ES-I3 (cell line): ENCODE measurements around the gene GTF3C1.
A peak's percentile ranks its signal among the peaks of the same experiment; 100 is the strongest.
"Not testable (repeated sequence)": the region's sequence is repeated elsewhere in the genome, so short reads cannot be mapped to it uniquely, and the experiment has no call there.

Experiments
- H3K36me3 ChIP-seq: 2 replicates; pipeline ENCODE4 v1.6.1; 2013; ENCODE audit warnings: mild to moderate bottlenecking, low read length, control low read depth, moderate library complexity; ENCODE audit not compliant: insufficient read depth
- H3K4me1 ChIP-seq: 2 replicates; pipeline ENCODE4 v1.6.1; 2013; ENCODE audit warnings: mild to moderate bottlenecking, control low read depth, low read length; ENCODE audit not compliant: insufficient read depth
- H3K9ac ChIP-seq: 2 replicates; pipeline ENCODE4 v1.6.1; 2013; ENCODE audit warnings: low read depth, mild to moderate bottlenecking, low read length, moderate library complexity
- H3K9me3 ChIP-seq: 2 replicates; pipeline ENCODE4 v1.6.1; 2013; ENCODE audit warnings: mild to moderate bottlenecking, low read length, moderate library complexity; ENCODE audit not compliant: control insufficient read depth, insufficient read depth

Gene GTF3C1

DNA sequence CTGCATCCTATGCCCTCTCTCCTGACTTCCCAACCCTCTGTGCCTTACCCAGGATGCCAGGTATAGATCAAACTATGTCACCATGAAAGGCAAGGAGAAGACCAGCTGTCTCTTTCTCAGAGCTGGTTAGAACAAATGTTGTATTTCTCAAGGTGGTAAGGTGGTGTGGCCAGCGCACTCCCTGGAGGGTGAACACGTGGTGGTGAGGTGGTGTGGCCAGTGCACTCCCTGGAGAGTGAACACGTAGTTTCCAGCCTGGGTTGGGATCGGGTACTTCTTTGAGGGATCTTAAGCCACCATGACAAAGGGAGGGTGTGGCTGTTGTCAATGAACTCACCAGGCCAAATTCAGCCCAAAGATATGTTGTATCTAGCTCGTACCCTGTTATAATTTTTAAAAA is 27.0 kb upstream of the GTF3C1 start:
- H3K9ac ChIP-seq, result no peak overlapping the region
- no peaks in the 10 kb centered on the region; the same call in 1 of the 2 replicates for H3K36me3 ChIP-seq
- H3K4me1 ChIP-seq, result peaks cover 19% of the 10 kb centered on the region; the same call in 1 of the 2 replicates
- no peaks in the 10 kb centered on the region for H3K9me3 ChIP-seq

DNA sequence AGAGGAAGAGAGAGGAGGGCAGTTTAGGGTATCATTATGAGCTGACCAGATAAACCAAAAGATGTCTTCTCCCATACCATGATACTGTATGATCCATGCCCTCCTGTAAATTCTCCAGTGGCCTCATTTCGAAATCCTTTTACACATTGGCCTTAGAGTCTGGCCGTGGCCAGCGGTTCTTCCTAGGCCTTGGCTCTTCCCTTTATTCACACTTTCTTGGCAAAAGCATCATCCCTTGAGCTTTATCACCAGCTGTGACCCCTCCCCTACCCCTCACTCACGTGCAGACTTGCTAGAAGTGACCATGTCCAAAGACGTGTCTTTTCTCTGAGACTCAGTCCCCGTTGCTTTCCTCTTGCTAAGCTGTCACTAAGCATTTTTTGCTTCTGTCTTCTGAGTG is 23.0 kb upstream of the GTF3C1 start:
- H3K9me3 ChIP-seq, result no peaks in the 10 kb centered on the region
- no peaks in the 10 kb centered on the region; the same call in 1 of the 2 replicates for H3K36me3 ChIP-seq
- no peak overlapping the region for H3K9ac ChIP-seq
- peaks cover 6% of the 10 kb centered on the region; the same call in 1 of the 2 replicates for H3K4me1 ChIP-seq

DNA sequence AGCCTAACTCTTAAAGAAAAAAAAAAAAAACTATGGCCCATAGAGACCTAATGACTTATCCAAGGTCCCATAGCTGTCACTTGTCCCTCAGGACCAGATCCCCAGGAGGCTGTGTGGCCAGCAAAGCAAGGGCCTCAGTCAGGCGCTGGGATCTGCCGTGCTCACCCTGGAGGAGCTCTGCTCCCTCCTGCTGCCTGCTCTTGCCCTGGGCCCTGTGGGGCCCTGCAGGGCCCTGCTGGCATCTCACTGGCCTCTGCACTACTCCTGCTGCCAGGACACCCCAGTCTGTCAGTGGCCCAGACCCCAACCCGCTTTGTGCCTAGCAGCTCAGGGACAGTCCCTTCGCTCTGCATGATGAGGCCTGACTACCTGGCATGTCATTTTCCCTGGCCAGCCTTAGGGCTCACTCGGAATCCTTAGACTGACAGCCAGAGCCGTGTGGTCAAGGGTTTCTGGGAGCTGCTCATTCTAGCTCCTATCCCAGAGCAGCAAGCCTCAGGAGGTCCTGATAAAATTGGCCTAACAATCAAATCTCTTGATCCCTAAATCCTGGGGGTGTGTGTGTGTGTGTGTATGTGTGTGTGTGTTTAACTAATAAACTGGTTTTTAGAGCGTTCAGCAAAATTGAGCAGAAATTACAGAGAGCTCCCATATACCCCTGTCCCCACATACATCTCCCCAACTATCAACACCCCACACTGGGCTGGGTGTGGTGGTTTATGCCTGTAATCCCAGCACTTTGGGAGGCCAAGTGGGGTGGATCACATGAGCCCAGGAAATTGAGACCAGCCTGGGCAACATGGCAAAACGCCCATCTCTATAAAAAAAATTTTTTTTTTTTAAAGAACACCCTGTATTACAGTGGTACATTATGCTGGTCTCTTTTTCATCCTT is 22.0 kb upstream of the GTF3C1 start:
- no peaks in the 10 kb centered on the region for H3K9me3 ChIP-seq
- H3K9ac ChIP-seq, result no peak overlapping the region
- no peaks in the 10 kb centered on the region; the same call in 1 of the 2 replicates for H3K36me3 ChIP-seq
- H3K4me1 ChIP-seq, result peaks cover 6% of the 10 kb centered on the region; the same call in 1 of the 2 replicates

DNA sequence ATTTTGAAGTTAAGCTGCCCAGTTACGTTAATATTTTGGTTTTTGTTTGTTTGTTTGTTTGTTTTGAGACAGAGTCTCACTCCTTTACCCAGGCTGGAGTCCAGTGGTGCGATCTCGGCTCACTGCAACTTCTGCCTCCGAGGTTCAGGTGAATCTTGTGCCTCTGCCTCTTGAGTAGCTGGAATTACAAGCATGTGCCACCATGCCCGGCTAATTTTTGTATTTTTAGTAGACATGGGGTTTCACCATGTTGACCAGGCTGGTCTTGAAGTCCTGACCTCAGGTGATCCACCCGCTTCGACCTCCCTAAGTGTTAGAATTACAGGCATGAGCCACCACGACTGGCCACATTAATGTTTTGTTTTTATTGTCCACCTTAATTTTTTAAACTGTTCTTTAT is 21.3 kb upstream of the GTF3C1 start:
- H3K4me1 ChIP-seq, H3K9me3 ChIP-seq, H3K36me3 ChIP-seq, H3K9ac ChIP-seq: not testable (repeated sequence)

DNA sequence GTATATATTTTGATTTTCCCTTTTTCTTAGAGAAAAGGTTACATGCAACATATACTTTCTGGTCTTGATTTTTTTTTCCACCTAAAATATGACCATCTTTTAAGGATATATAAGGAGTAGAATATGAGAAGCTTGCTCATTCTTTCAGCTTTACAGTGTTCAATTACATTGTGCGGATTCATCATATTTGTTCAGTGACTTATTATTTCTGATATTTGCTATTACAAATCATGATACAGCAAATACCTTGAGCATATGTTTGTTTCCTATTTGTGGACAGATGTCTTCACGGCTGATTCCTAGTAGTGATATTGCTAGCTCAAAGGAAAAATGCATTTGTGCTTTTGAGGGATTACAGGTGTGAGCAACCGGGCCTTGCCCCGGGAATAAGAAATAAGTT is 18.4 kb upstream of the GTF3C1 start:
- H3K9me3 ChIP-seq, result no peaks in the 10 kb centered on the region
- peaks cover 6% of the 10 kb centered on the region; the same call in 1 of the 2 replicates for H3K4me1 ChIP-seq
- no peak overlapping the region for H3K9ac ChIP-seq
- no peaks in the 10 kb centered on the region for H3K36me3 ChIP-seq

DNA sequence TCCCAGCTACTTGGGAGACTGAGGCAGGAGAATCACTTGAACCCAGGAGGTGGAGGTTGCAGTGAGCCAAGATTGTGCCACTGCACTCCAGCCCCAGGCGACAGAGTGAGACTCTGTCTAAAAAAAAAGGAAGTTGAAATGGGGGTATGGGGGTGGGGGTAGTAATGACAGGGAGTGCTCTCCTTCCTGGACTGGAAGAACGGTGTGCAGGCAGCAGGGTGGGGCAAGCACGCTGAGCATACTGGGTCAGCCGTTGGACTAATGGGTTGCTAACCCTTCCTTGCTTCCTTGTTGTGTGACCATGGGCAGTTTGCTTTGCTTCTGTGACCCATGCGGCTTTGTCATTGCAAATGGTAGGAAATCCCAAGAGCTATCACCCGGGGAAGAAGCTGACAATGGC is 16.7 kb upstream of the GTF3C1 start:
- H3K9ac ChIP-seq, result no peak overlapping the region

DNA sequence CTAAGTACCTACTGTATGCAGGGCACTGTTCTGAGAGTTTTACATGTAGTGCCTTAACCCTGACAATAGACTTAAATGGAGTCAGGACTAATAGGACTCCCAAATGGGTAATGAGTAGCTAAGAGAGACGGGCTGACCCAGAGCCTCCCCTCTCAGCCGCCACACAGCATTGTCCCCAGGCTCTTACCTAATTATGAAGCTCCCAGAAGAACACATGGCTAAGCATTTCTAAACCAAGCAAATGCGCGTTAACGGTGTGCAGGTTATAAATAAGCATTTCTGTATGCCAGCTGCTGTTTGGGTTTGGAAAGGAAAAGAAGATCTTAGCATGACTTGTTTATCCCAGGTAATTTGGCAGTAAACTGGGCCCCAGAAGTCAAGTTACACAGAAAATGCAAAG is 14.5 kb upstream of the GTF3C1 start:
- H3K4me1 ChIP-seq, result no peaks in the 10 kb centered on the region
- H3K36me3 ChIP-seq, result no peaks in the 10 kb centered on the region
- H3K9ac ChIP-seq, result no peak overlapping the region
- no peaks in the 10 kb centered on the region for H3K9me3 ChIP-seq

More for the DNA sequence above, 16.7 kb upstream of the GTF3C1 start:
- H3K4me1 ChIP-seq, result no peaks in the 10 kb centered on the region
- no peaks in the 10 kb centered on the region for H3K36me3 ChIP-seq
- no peaks in the 10 kb centered on the region for H3K9me3 ChIP-seq

DNA sequence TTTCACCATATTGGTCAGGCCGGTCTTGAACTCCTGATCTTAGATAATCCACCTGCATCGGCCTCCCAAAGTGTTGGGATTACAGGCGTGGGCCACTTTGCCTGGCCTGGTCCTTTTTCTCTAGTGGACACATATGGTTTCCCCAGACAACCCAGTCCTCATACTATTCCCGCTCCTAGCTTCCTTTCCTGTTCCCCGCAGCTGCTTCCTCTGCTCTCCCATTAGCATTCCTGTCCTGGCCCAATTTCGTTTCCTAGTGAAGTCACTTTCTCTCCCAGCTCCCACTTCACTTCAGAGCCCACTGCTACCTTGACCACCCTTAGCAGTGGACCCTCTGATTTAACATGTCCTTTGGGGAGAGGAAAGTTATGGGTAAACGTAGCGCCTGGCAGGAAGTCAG is 11.5 kb upstream of the GTF3C1 start:
- H3K4me1 ChIP-seq, result no peaks in the 10 kb centered on the region
- no peak overlapping the region for H3K9ac ChIP-seq
- H3K9me3 ChIP-seq, result no peaks in the 10 kb centered on the region
- no peaks in the 10 kb centered on the region for H3K36me3 ChIP-seq

DNA sequence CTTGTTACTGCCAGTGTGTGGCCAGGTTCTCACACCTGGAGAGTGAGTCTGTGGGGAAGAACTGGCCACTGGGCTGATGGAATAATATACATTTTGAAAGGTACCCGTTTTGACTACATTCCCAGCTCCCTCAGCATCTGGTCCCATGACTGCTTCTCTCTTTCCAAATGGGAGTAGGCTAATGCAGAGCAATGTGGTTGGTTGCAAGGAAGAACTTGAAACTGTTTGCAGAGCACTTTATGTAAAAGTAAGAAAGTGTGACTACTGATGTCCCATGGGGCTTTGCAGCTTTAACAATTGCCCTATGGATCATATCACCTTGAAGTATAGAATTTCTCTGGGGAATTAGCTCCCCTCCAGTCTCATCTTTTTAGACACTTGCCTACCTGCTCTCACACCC is 9.2 kb upstream of the GTF3C1 start:
- Histone ChIP-seq H3K9ac (no peak overlapping the region), H3K36me3 (no peaks in the 10 kb centered on the region), H3K9me3 (no peaks in the 10 kb centered on the region), H3K4me1 (no peaks in the 10 kb centered on the region)

DNA sequence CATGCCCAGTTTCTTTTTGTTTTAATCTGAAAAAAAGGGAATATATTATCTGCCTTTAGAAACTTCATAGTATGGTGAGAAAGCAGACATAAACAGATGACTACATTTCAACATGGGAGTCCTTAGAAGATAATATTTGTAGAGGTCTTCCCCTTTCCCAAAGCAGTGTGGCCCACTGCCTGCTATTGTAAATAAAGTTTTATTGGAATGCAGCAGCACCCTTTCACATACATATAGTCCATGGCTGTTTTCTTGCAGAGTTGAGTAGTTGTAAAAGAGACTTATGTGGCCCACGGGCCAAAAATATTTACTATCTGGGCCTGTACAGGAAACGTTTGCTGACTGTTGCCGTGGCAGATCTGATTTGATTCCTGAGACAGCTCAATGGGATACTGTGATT is 8.7 kb upstream of the GTF3C1 start:
- Histone ChIP-seq H3K9ac (no peak overlapping the region), H3K4me1 (no peaks in the 10 kb centered on the region), H3K36me3 (no peaks in the 10 kb centered on the region), H3K9me3 (no peaks in the 10 kb centered on the region)

DNA sequence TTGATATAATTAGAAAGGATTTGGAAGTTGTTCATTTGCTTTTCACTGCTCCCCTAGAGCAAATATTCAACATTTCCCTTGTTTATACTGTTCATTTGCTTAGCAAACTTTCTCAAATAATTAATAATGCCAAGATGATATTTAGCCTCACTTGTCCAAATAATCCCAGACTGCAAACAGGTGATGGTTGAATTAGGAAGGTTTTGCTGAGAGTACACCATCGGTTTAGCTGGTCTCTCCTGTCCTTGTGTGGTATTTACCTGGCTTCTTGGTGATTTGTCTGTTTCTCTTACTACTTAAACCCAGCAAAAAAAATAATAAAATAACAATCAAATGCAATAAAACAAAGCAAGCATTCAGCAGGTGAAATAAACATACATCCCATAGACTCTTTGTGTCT is 6.8 kb upstream of the GTF3C1 start:
- no peaks in the 10 kb centered on the region for H3K4me1 ChIP-seq
- no peak overlapping the region for H3K9ac ChIP-seq
- H3K36me3 ChIP-seq, result no peaks in the 10 kb centered on the region
- H3K9me3 ChIP-seq, result no peaks in the 10 kb centered on the region

DNA sequence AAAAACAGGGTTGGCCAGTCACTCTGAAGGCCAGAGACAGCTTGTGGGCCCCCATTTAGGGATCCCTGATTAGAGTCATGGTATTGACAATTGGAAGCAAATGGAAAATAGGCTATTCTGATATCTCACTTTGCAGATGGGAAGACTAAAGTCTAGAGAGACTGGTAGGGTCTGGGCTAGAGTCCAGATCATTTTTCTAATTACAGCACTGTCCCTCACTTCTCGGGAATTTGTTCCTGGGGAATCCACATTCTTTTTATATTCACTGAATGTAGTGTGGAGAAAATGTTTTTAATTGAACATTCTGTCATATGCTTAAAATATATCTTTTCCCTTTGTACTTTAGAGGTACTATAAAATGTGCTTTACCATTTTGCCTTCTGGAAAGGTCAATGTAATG is 1.3 kb upstream of the GTF3C1 start:
- H3K9ac ChIP-seq, result peak overlapping the region; percentile 80; the same call in 1 of the 2 replicates
- no peaks in the 10 kb centered on the region for H3K4me1 ChIP-seq
- no peaks in the 10 kb centered on the region for H3K9me3 ChIP-seq
- no peaks in the 10 kb centered on the region for H3K36me3 ChIP-seq

DNA sequence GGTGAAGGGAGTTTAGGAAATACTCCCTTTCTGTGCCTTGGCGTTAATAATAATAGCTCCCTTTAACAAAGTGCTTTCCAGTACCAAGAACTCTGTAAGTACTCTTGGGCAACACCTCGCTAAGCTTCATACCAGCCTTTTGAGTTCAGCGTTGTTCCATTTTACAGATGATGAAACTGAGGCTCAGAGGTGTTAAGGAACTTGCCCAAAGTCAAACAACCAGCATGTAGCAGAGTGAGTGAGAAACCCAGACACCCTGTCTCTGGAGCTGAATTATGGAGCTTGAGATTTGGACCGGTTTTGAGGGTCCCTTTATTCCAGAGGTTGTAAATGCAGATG is 838 bp upstream of the GTF3C1 start:
- no peaks in the 10 kb centered on the region for H3K9me3 ChIP-seq
- H3K9ac ChIP-seq, result peak overlapping the region; percentile 80; the same call in 1 of the 2 replicates
- peaks cover 1% of the 10 kb centered on the region; the same call in 1 of the 2 replicates for H3K36me3 ChIP-seq
- no peaks in the 10 kb centered on the region for H3K4me1 ChIP-seq

DNA sequence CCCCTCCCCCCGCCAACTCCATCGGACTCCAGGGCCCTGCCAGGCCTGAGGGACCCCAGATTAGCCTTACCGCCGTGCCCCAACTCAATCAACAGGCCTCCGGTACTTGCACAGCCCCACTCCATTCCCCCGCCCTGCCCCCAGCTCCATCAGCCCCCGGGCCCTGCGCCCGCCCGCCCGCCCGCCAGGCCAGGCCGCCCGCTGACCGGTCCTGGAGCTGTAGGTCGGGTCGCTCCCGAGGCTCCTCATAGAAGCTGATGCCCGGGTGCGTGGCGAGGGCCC is 308 bp downstream of the GTF3C1 start:
- Histone ChIP-seq H3K9ac (peak overlapping the region; percentile 80), H3K36me3 (peaks cover 12% of the 10 kb centered on the region), H3K9me3 (no peaks in the 10 kb centered on the region)

DNA sequence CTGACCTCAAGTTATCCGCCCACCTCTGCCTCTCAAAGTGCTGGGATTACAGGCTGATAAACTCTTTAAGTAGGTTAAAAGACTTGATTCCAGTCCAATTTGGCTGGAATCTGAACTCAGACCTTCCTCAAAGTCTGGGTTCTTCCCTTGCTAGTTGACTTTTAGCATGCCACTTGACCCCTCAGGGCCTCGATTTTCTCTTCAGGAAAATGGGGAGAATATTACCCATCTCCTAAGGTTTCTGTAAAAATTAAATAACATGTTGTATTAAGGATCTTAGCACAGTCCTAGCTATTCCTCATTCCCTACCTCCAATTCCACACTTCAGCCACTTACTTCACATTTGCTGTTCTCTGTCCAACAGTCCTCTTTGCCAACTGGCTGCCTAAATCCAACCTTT is 1.9 kb downstream of the GTF3C1 start:
- no peaks in the 10 kb centered on the region for H3K4me1 ChIP-seq

More for the DNA sequence above, 308 bp downstream of the GTF3C1 start:
- no peaks in the 10 kb centered on the region for H3K4me1 ChIP-seq

More for the DNA sequence above, 1.9 kb downstream of the GTF3C1 start:
- no peaks in the 10 kb centered on the region for H3K9me3 ChIP-seq
- H3K36me3 ChIP-seq, result peaks cover 23% of the 10 kb centered on the region
- H3K9ac ChIP-seq, result no peak overlapping the region
